ENCODE measurements around the gene CAMK2G. TPM values are rescaled to one million over a fixed set of nuclear protein-coding genes. Genes with fewer than 3 reads are reported as not detected.
A peak's percentile ranks its signal among the peaks of the same experiment; 100 is the strongest.
"Not testable (repeated sequence)": the region's sequence is repeated elsewhere in the genome, so short reads cannot be mapped to it uniquely, and the experiment has no call there.

CAMK2G gene
- total and polyA plus RNA-seq, 11 donors = 8.0 to 18.6 (median 14.5) TPM

DNA sequence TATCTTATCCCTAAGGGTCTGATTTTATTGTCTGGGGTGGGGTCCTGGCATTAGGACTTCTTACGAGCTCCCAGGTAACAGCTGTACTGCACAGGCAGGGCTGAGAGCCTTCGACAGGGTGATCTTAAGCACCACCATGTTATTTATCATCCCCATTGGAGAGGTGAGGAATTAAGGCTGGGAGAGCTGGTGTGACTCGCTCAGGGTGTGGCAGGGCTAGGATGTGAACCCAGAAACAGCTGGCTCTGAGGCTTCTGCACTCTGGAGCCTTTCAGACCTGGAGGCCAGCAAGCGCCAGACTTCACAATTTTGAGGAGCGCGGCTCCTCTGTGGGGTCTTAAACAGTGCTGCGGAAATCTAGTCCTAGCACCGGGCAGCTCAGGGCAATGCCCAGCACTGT is 35.5 kb downstream of the CAMK2G start:
- Histone ChIP-seq H3K9me3 (no peaks in the 10 kb centered on the region), H3K36me3 (peaks cover 0 to 90% (median 68%) of the 10 kb centered on the region in 9 donors), H3K27me3 (no peaks in the 10 kb centered on the region), H3K4me3 (no peak overlapping the region), H3K27ac (no peak overlapping the region), H3K4me1 (no peaks in the 10 kb centered on the region)
- WGBS, 4 donors = 95 to 100% (median 96%) methylated on average over 3 to 8 of the region's 8 CpGs
- no peak for ATAC-seq
- intact Hi-C loops (cut with DNase I) = no loop called here
- TF ChIP-seq CTCF (IDR thresholded peaks at IDR 0.05) = no peak
- TF ChIP-seq POLR2A (IDR thresholded peaks at IDR 0.05) = no peak
- no peak for DNase-seq

- peak overlapping the region in 1 of 12 donors; percentile 53 for H3K27ac ChIP-seq
- no peak overlapping the region for H3K4me3 ChIP-seq
- H3K4me1 ChIP-seq = no peaks in the 10 kb centered on the region
- intact Hi-C loops (cut with DNase I) = no loop called here
- ATAC-seq = peak in 2 of 4 donors; percentile 16 to 27
- no peaks in the 10 kb centered on the region for H3K9me3 ChIP-seq
- H3K27me3 ChIP-seq = no peaks in the 10 kb centered on the region
- peaks cover 0 to 86% (median 63%) of the 10 kb centered on the region in 9 donors for H3K36me3 ChIP-seq
- TF ChIP-seq CTCF (IDR thresholded peaks at IDR 0.05) = no peak
- TF ChIP-seq POLR2A (IDR thresholded peaks at IDR 0.05) = no peak
- DNase-seq = no peak
- 73 to 85% (median 79%) methylated on average over 3 of the region's 3 CpGs for WGBS, 4 donors
These were observed 36.3 kb downstream of the CAMK2G start for GRCh38 chr10:73838008-73838567.

- TF ChIP-seq POLR2A (IDR thresholded peaks at IDR 0.05) = no peak
- no peak for TF ChIP-seq CTCF (IDR thresholded peaks at IDR 0.05)
- WGBS, 4 donors = 83 to 91% (median 89%) methylated on average over 3 of the region's 3 CpGs
- intact Hi-C loops (cut with DNase I) = no loop called here
- no peaks in the 10 kb centered on the region for H3K4me1 ChIP-seq
- peaks cover 0 to 84% (median 58%) of the 10 kb centered on the region in 9 donors for H3K36me3 ChIP-seq
- peak in 1 of 4 donors; percentile 36 for ATAC-seq
- H3K27me3 ChIP-seq = no peaks in the 10 kb centered on the region
- H3K27ac ChIP-seq = peak overlapping the region in 1 of 12 donors; percentile 53
- no peak overlapping the region for H3K4me3 ChIP-seq
- no peaks in the 10 kb centered on the region for H3K9me3 ChIP-seq
- DNase-seq = no peak
These were observed 37.3 kb downstream of the CAMK2G start for GRCh38 chr10:73837072-73837471.

- H3K4me1 ChIP-seq = no peaks in the 10 kb centered on the region
- H3K27ac ChIP-seq = peak overlapping the region in 1 of 12 donors; percentile 53
- no peak for TF ChIP-seq POLR2A (IDR thresholded peaks at IDR 0.05)
- no peak for TF ChIP-seq CTCF (IDR thresholded peaks at IDR 0.05)
- intact Hi-C loops (cut with DNase I) = no loop called here
- H3K9me3 ChIP-seq = no peaks in the 10 kb centered on the region
- peaks cover 0 to 78% (median 52%) of the 10 kb centered on the region in 9 donors for H3K36me3 ChIP-seq
- ATAC-seq (no peak), DNase-seq (no peak)
- 91 to 93% (median 92%) methylated on average over 10 to 11 of the region's 11 CpGs for WGBS, 4 donors
- no peak overlapping the region for H3K4me3 ChIP-seq
- H3K27me3 ChIP-seq = no peaks in the 10 kb centered on the region
These were observed 37.9 kb downstream of the CAMK2G start for GRCh38 chr10:73836427-73836980.

GRCh38 chr10:73829090-73829489 is 45.3 kb downstream of the CAMK2G start:
- H3K4me1 ChIP-seq; H3K27me3 ChIP-seq; DNase-seq; H3K4me3 ChIP-seq; intact Hi-C loops (cut with DNase I); ATAC-seq; H3K9me3 ChIP-seq; H3K27ac ChIP-seq: not testable (repeated sequence)
- peaks cover 0 to 56% (median 19%) of the 10 kb centered on the region in 9 donors for H3K36me3 ChIP-seq
- 90 to 98% (median 95%) methylated on average over 7 of the region's 7 CpGs for WGBS, 4 donors

Data from heart left ventricle (tissue), 16 donors.